Activated CD8-positive, alpha-beta memory T cell treated with anti-CD3 and anti-CD28 coated beads for 1 hour (primary cell): ENCODE results near the gene MYO19.

Source experiments
- DNase-seq, 2 donors: peaks; one replicate each; pipeline ENCODE4 v3.0.0-alpha.2; 2020; ENCODE audit warnings: low read depth in 1 of 2; ENCODE audit errors: extremely low read depth in 1 of 2

The MYO19 gene

GRCh38 chr17:36534840-36535668, at the start of gene MYO19, which contains the start of gene PIGW:
TSS of gene MYO19 (minus strand) at chr17:36534868. CDS start at chr17:36532538, 2,330 bp downstream.
TSS of gene PIGW (plus strand) at chr17:36534987. CDS start at chr17:36537102, 2,115 bp downstream.
- DNase-seq, result peak; percentile 57 to 76

DNA sequence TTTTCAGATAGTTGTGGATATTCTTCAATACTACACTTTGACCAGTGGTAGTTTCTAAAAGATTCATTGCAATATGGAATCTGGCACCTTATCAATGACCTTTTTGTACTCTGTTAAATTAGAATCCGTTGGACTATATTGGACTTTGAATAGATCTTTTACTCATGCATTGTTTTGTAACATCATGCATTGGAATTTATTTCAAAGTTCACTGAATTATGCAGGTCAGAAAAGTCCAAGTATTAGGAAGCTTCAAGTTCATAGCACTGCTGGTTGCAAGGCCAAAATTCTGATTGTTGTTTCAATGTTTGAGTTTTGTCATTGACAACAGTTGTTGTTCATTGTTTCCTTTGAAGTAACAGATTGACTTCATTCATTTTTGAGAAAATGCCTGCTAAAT, 49.1 kb upstream of the MYO19 start:
- DNase-seq, result no peak

GRCh38 chr17:36578671-36579070, 44.0 kb upstream of the MYO19 start:
- DNase-seq, result no peak

- no peak for DNase-seq
Observed at GRCh38 chr17:36576793-36577192, 42.1 kb upstream of the MYO19 start.

DNA sequence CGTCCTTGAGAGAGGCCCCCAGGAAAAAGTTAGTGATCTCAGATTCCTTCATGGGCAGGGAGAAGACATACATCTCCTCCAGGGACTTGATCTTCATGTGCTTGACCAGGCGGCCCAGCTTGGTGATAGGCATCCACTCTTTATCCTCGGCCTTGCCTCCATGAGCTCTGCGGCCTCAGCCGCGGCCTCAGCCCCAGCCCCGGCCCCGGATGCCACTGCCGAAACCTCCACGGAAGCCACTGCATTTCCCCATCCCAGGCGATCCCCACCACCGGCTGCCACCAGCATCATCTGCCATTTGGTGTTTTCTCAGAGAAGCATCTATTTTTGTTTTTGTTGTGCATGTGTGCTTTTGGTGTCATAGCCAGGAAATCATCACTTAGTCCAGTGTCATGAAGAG, 40.4 kb upstream of the MYO19 start:
- DNase-seq, result no peak

GRCh38 chr17:36566081-36566480, 31.4 kb upstream of the MYO19 start:
- DNase-seq, result no peak

GRCh38 chr17:36553459-36553858, 18.8 kb upstream of the MYO19 start:
- no peak for DNase-seq

- no peak for DNase-seq
Observed at GRCh38 chr17:36550491-36551417, 16.1 kb upstream of the MYO19 start.

DNA sequence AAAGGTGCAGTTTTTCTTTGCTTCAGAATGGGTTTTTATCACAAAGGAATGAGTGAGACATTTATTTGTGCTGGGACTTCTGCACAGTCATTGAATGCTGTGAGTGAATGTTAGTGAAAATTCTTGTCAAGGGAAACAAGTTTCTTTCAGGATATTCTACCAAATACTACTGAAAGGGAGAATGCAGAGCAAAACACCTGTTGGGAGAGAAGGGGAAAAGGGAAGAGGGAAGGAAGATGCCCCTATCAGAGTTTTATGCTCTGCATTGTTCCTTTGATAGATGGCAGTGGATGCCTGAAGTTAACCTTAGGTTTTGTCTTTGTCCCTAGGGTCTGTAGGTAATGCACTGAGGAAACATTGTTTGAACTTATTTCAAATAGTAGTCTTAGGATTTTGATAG, 13.1 kb upstream of the MYO19 start:
- no peak for DNase-seq

GRCh38 chr17:36546418-36547093, 11.9 kb upstream of the MYO19 start:
- DNase-seq, result no peak

GRCh38 chr17:36545465-36546417, 11.1 kb upstream of the MYO19 start:
- DNase-seq, result peak; percentile 89 to 90

DNA sequence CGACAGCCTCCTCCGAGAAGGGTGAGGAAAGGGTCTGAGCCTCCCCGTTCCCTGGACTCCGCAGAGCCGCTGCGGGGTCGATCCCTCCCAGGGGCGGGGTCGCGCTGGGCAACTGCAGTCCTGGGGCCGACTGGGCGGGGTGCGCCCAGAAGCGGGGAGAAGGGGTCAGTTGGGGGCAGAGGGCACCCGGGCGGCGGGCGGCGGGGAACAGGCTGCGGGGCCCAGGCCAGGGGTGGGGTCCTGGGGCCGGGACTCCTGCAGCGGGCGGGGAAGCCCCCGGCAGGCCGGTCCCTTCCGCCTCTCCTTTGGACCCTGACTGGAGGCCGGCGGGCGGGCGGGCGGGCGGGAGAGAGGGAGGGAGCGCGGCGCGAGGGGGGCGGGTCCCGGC, 10.4 kb upstream of the MYO19 start:
- no peak for DNase-seq

GRCh38 chr17:36544307-36545076, 9.8 kb upstream of the MYO19 start, which contains the start of gene GGNBP2:
TSS of gene GGNBP2 (plus strand) at chr17:36544919. CDS start at chr17:36545725, 806 bp downstream.
- peak; percentile 77 to 90 for DNase-seq

- peak in 1 of 2 donors; percentile 5 for DNase-seq
Observed at GRCh38 chr17:36544044-36544306, 9.3 kb upstream of the MYO19 start.

GRCh38 chr17:36542755-36543154, 8.1 kb upstream of the MYO19 start:
- no peak for DNase-seq

GRCh38 chr17:36540696-36541095, 6.0 kb upstream of the MYO19 start:
- DNase-seq, result no peak

DNA sequence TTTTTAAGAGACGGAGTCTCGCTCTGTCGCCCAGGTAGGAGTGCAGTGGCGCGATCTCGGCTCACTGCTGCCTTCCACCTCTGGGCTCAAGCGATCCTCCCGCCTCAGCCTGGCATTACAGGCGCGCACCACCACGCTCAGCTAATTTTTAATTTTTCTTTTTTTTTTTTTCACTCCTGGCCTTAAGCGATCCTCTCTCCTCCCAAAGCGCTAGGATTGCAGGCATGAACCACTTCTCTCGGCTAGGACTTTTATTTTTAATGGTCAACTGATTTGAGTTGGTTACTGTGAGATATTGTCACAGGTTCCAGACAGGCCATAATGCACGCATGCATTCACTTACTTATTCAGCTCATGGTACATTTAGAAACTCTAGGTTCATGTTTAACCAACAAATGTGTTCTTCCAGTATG, 1.0 kb upstream of the MYO19 start:
- no peak for DNase-seq

- peak in 1 of 2 donors; percentile 30 for DNase-seq
Observed at GRCh38 chr17:36533935-36534839, 481 bp downstream of the MYO19 start.
